Neural progenitor cell (in vitro differentiated cells): Measurements from ENCODE around the gene IGF2BP1. TPM values are rescaled to one million over a fixed set of nuclear protein-coding genes. Genes with fewer than 3 reads are reported as not detected.
A peak's percentile ranks its signal among the peaks of the same experiment; 100 is the strongest.

ENCODE experiments used
- DNase-seq: peaks from one replicate; pipeline ENCODE4 v3.0.0-alpha.2; 2016; ENCODE audit warnings: low spot score
- H2AFZ ChIP-seq: fragments of 200-600 bp; sonication (generic); replicated peaks from 2 replicates; pipeline ENCODE4 v1.6.1; 2016; ENCODE audit warnings: antibody characterized with exemption
- H3F3A ChIP-seq: fragments of 200-600 bp; sonication (generic); 2 replicates; pipeline ENCODE4 v1.6.1; 2016; ENCODE audit warnings: antibody characterized with exemption, low read depth
- H3K27ac ChIP-seq: fragments of 200-600 bp; sonication (generic); 2 replicates; pipeline ENCODE4 v1.5.1; 2016; ENCODE audit warnings: mild to moderate bottlenecking
- H3K27me3 ChIP-seq: fragments of 200-600 bp; sonication (generic); 2 replicates; pipeline ENCODE4 v1.6.1; 2016; ENCODE audit warnings: mild to moderate bottlenecking, moderate library complexity
- H3K36me3 ChIP-seq: fragments of 200-600 bp; sonication (generic); 2 replicates; pipeline ENCODE4 v1.5.1; 2016
- H3K4me1 ChIP-seq: fragments of 200-600 bp; sonication (generic); 2 replicates; pipeline ENCODE4 v1.6.1; 2016; ENCODE audit warnings: mixed run types
- H3K4me2 ChIP-seq: fragments of 200-600 bp; sonication (generic); 2 replicates; pipeline ENCODE4 v1.6.1; 2016
- H3K4me3 ChIP-seq: fragments of 200-600 bp; sonication (generic); 2 replicates; pipeline ENCODE4 v1.5.1; 2016
- H3K79me2 ChIP-seq: fragments of 200-600 bp; sonication (generic); 2 replicates; pipeline ENCODE4 v1.6.1; 2016; ENCODE audit warnings: low read depth
- H3K9ac ChIP-seq: fragments of 200-600 bp; sonication (generic); 2 replicates; pipeline ENCODE4 v1.6.1; 2016
- H3K9me3 ChIP-seq: fragments of 200-600 bp; sonication (generic); 2 replicates; pipeline ENCODE4 v1.5.1; 2016; ENCODE audit warnings: low read depth
- H4K20me1 ChIP-seq: fragments of 200-600 bp; sonication (generic); 2 replicates; pipeline ENCODE4 v1.6.1; 2016; ENCODE audit warnings: low read depth
- H3K27ac Mint-ChIP-seq: 3 replicates; pipeline ENCODE4 v1.8.0; 2021; ENCODE audit warnings: mixed read lengths
- H3K27me3 Mint-ChIP-seq: 2 replicates; pipeline ENCODE4 v1.8.0; 2022; ENCODE audit warnings: low read depth, mild to moderate bottlenecking, inconsistent platforms, moderate library complexity, mixed read lengths; ENCODE audit not compliant: insufficient read depth
- H3K36me3 Mint-ChIP-seq: 3 replicates; pipeline ENCODE4 v1.8.0; 2021; ENCODE audit warnings: mixed read lengths
- H3K4me1 Mint-ChIP-seq: 3 replicates; pipeline ENCODE4 v1.8.0; 2021; ENCODE audit warnings: mixed read lengths
- H3K4me3 Mint-ChIP-seq: 3 replicates; pipeline ENCODE4 v1.8.0; 2021; ENCODE audit warnings: mild to moderate bottlenecking, moderate library complexity, mixed read lengths
- H3K9me3 Mint-ChIP-seq: 3 replicates; pipeline ENCODE4 v1.8.0; 2020; ENCODE audit warnings: mixed read lengths
- CTCF ChIP-seq: fragments of 200-600 bp; sonication (generic); IDR thresholded peaks from 2 replicates; pipeline ENCODE4 v1.5.1; 2017; ENCODE audit warnings: antibody characterized with exemption, mild to moderate bottlenecking
- EZH2 ChIP-seq: fragments of 200-600 bp; sonication (generic); IDR thresholded peaks from 2 replicates; pipeline ENCODE4 v1.6.1; 2017; ENCODE audit warnings: antibody characterized with exemption, mild to moderate bottlenecking, moderate library complexity
- EZH2phosphoT487 ChIP-seq: fragments of 200-600 bp; sonication (generic); IDR thresholded peaks from 2 replicates; pipeline ENCODE4 v1.6.1; 2017; ENCODE audit warnings: antibody characterized with exemption
- total RNA-seq: library from RNA; depleted of rRNA; stranded (reverse); fragments of >200 nt; gene quantifications from 2 replicates; pipeline ENCODE4 v1.2.3, GENCODE V29; 2015; ENCODE audit warnings: low replicate concordance

Gene IGF2BP1
- total RNA-seq, 1 donor from 2014 or later, result 129 TPM

GRCh38 chr17:48995304-48995973 lies 1.7 kb upstream of the IGF2BP1 start:
- H3K4me2 ChIP-seq, result peak overlapping the region; percentile 89

GRCh38 chr17:48995974-48996721 lies 1.0 kb upstream of the IGF2BP1 start:
- TF ChIP-seq EZH2phosphoT487 (no peak), EZH2 (no peak), CTCF (peak; percentile 19)
- no peaks in the 10 kb centered on the region for H3K9me3 ChIP-seq
- peak overlapping the region; percentile 89 for H3K9ac ChIP-seq
- Mint-ChIP-seq H3K27ac (peak overlapping the region; percentile 100), H3K36me3 (peaks cover 17% of the 10 kb centered on the region), H3K4me1 (peaks cover 38% of the 10 kb centered on the region), H3K27me3 (peaks cover 16% of the 10 kb centered on the region), H3K9me3 (peaks cover 4% of the 10 kb centered on the region), H3K4me3 (peak overlapping the region; percentile 100)
- H3K27ac ChIP-seq, result peak overlapping the region; percentile 98
- peak overlapping the region; percentile 97 for H3K4me3 ChIP-seq
- no peak overlapping the region for H2AFZ ChIP-seq
- peaks cover 79% of the 10 kb centered on the region for H3F3A ChIP-seq
- DNase-seq, result peak; percentile 97
- peaks cover 37% of the 10 kb centered on the region for H3K4me1 ChIP-seq
- peak overlapping the region; percentile 89 for H3K4me2 ChIP-seq
- H3K36me3 ChIP-seq, result no peaks in the 10 kb centered on the region
- peaks cover 28% of the 10 kb centered on the region for H4K20me1 ChIP-seq
- H3K27me3 ChIP-seq, result no peaks in the 10 kb centered on the region
- peaks cover 91% of the 10 kb centered on the region for H3K79me2 ChIP-seq

More at GRCh38 chr17:48995304-48995973, 1.7 kb upstream of the IGF2BP1 start:
- Histone ChIP-seq H3K9me3 (no peaks in the 10 kb centered on the region), H3K36me3 (no peaks in the 10 kb centered on the region), H3K4me3 (peak overlapping the region; percentile 97), H4K20me1 (peaks cover 21% of the 10 kb centered on the region), H2AFZ (no peak overlapping the region), H3K27ac (peak overlapping the region; percentile 98), H3K27me3 (no peaks in the 10 kb centered on the region), H3K9ac (peak overlapping the region; percentile 89), H3K79me2 (peaks cover 84% of the 10 kb centered on the region), H3F3A (peaks cover 84% of the 10 kb centered on the region), H3K4me1 (peaks cover 43% of the 10 kb centered on the region)
- H3K27me3 Mint-ChIP-seq, result peaks cover 16% of the 10 kb centered on the region
- H3K36me3 Mint-ChIP-seq, result peaks cover 12% of the 10 kb centered on the region
- H3K4me1 Mint-ChIP-seq, result peaks cover 38% of the 10 kb centered on the region
- H3K4me3 Mint-ChIP-seq, result peak overlapping the region; percentile 100
- peak; percentile 85 for DNase-seq
- H3K27ac Mint-ChIP-seq, result peak overlapping the region; percentile 98
- peaks cover 4% of the 10 kb centered on the region for H3K9me3 Mint-ChIP-seq
- TF ChIP-seq CTCF (no peak), EZH2phosphoT487 (no peak), EZH2 (no peak)

DNA sequence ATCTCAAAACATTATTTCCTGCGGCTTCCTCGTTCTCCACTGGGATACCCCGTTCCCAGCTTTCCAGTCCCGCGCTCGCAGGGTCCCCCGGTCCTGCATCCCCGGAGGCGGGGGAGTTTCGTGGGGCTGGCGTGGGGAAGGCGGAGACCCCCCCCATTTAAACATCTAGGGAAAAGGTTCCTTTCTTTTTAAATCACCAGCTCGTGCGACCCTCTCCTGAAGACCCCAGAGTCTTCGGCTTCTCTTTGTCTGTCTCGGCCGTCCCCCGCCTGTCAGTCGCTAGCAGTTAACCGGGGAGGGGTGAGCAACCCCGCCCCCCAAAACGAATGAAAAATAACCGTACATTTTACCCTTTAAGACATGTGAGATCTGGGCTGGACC lies 473 bp upstream of the IGF2BP1 start:
- H3K9ac ChIP-seq, result peak overlapping the region; percentile 62
- peaks cover 4% of the 10 kb centered on the region for H3K9me3 Mint-ChIP-seq
- H3K79me2 ChIP-seq, result peaks cover 92% of the 10 kb centered on the region
- H3K4me3 Mint-ChIP-seq, result peak overlapping the region; percentile 100
- H3K36me3 Mint-ChIP-seq, result peaks cover 17% of the 10 kb centered on the region
- peak overlapping the region; percentile 97 for H3K4me3 ChIP-seq
- DNase-seq, result no peak
- no peaks in the 10 kb centered on the region for H3K27me3 ChIP-seq
- peak overlapping the region; percentile 98 for H3K27ac ChIP-seq
- no peak overlapping the region for H2AFZ ChIP-seq
- H3K27me3 Mint-ChIP-seq, result peaks cover 16% of the 10 kb centered on the region
- H3F3A ChIP-seq, result peaks cover 79% of the 10 kb centered on the region
- H3K4me1 Mint-ChIP-seq, result peaks cover 40% of the 10 kb centered on the region
- H3K36me3 ChIP-seq, result no peaks in the 10 kb centered on the region
- peaks cover 32% of the 10 kb centered on the region for H3K4me1 ChIP-seq
- H4K20me1 ChIP-seq, result peaks cover 33% of the 10 kb centered on the region
- peak overlapping the region; percentile 100 for H3K27ac Mint-ChIP-seq
- no peak for TF ChIP-seq EZH2phosphoT487
- H3K4me2 ChIP-seq, result peak overlapping the region; percentile 89
- H3K9me3 ChIP-seq, result no peaks in the 10 kb centered on the region
